DOHH2 (cell line): ENCODE results near the gene ZFP2.

Experiments
- H3F3A ChIP-seq: fragments of 200-600 bp; sonication (generic), shearing (Covaris generic); 2 replicates; pipeline ENCODE4 v1.6.0; 2016; ENCODE audit warnings: antibody characterized with exemption, mild to moderate bottlenecking; ENCODE audit not compliant: control insufficient read depth, insufficient read depth
- H3K27ac ChIP-seq: fragments of 200-600 bp; sonication (generic); 2 replicates; pipeline ENCODE4 v1.5.1; 2014; ENCODE audit warnings: low read depth, mild to moderate bottlenecking, low read length, moderate library complexity
- H3K27me3 ChIP-seq: fragments of 200-600 bp; sonication (generic); 2 replicates; pipeline ENCODE4 v1.6.1; 2014; ENCODE audit warnings: mild to moderate bottlenecking, low read length, mixed read lengths; ENCODE audit not compliant: control insufficient read depth
- H3K36me3 ChIP-seq: fragments of 200-600 bp; sonication (generic); 2 replicates; pipeline ENCODE4 v1.6.1; 2014; ENCODE audit warnings: mild to moderate bottlenecking, low read length, moderate library complexity, mixed read lengths; ENCODE audit not compliant: control insufficient read depth
- H3K4me1 ChIP-seq: fragments of 200-600 bp; sonication (generic); 2 replicates; pipeline ENCODE4 v1.6.1; 2014; ENCODE audit warnings: mild to moderate bottlenecking, low read length, mixed read lengths; ENCODE audit not compliant: control insufficient read depth
- H3K4me2 ChIP-seq: fragments of 200-600 bp; sonication (generic); 2 replicates; pipeline ENCODE4 v1.6.0; 2014; ENCODE audit warnings: mild to moderate bottlenecking, low read length, moderate library complexity
- H3K4me3 ChIP-seq: fragments of 200-600 bp; sonication (generic); 2 replicates; pipeline ENCODE4 v1.5.1; 2014; ENCODE audit warnings: mild to moderate bottlenecking, low read length, mixed read lengths
- H3K79me2 ChIP-seq: fragments of 200-600 bp; sonication (generic); 2 replicates; pipeline ENCODE4 v1.6.1; 2014; ENCODE audit warnings: mild to moderate bottlenecking, low read length, mixed read lengths; ENCODE audit not compliant: control insufficient read depth
- H3K9me2 ChIP-seq: fragments of 200-600 bp; sonication (generic); replicated peaks from 2 replicates; pipeline ENCODE4 v1.6.1; 2014; ENCODE audit warnings: mild to moderate bottlenecking, low read length, mixed read lengths; ENCODE audit not compliant: control insufficient read depth
- H3K9me3 ChIP-seq: fragments of 200-600 bp; sonication (generic); 2 replicates; pipeline ENCODE4 v1.6.1; 2014; ENCODE audit warnings: antibody characterized with exemption, low read length, mixed read lengths; ENCODE audit not compliant: control insufficient read depth, insufficient read depth
- H4K20me1 ChIP-seq: fragments of 200-600 bp; sonication (generic); 2 replicates; pipeline ENCODE4 v1.6.0; 2014; ENCODE audit warnings: low read depth, mild to moderate bottlenecking, antibody characterized with exemption, low read length, moderate library complexity; ENCODE audit not compliant: control insufficient read depth, insufficient read depth
- CTCF ChIP-seq: fragments of 200-600 bp; sonication (generic); IDR thresholded peaks from one replicate; pipeline ENCODE4 v1.5.1; 2014; ENCODE audit warnings: antibody characterized with exemption, mild to moderate bottlenecking, low read depth, low read length; ENCODE audit not compliant: poor library complexity, severe bottlenecking
- EZH2phosphoT487 ChIP-seq: fragments of 200-600 bp; sonication (generic); IDR thresholded peaks from 2 replicates; pipeline ENCODE4 v1.6.1; 2017; ENCODE audit warnings: borderline replicate concordance, mild to moderate bottlenecking, antibody characterized with exemption, low read length, moderate library complexity, mixed read lengths

The ZFP2 gene

GRCh38 chr5:178931846-178932760 is 36.4 kb downstream of the ZFP2 start:
- no peaks in the 10 kb centered on the region for H4K20me1 ChIP-seq
- TF ChIP-seq EZH2phosphoT487, result no peak
- no peak for TF ChIP-seq CTCF

GRCh38 chr5:178940569-178941360 is 45.1 kb downstream of the ZFP2 start, which contains the start of gene ZNF454:
ZNF454 (plus strand) TSS chr5:178941198; CDS start chr5:178942792, 1,594 bp downstream.
- H4K20me1 ChIP-seq, result no peaks in the 10 kb centered on the region
- TF ChIP-seq CTCF (no peak), EZH2phosphoT487 (no peak)
- no peaks in the 10 kb centered on the region for H3F3A ChIP-seq
- peaks cover 17% of the 10 kb centered on the region; the same call in 1 of the 2 replicates for H3K9me3 ChIP-seq
- H3K36me3 ChIP-seq, result no peaks in the 10 kb centered on the region
- no peaks in the 10 kb centered on the region for H3K9me2 ChIP-seq
- no peak within 1 kb of the TSS for H3K4me3 ChIP-seq
- no peak within 1 kb of the TSS for H3K27ac ChIP-seq
- no peaks in the 10 kb centered on the region for H3K4me1 ChIP-seq
- H3K4me2 ChIP-seq, result no peak within 1 kb of the TSS
- no peaks in the 10 kb centered on the region for H3K79me2 ChIP-seq
- H3K27me3 ChIP-seq, result no peaks in the 10 kb centered on the region

More at GRCh38 chr5:178931846-178932760, 36.4 kb downstream of the ZFP2 start:
- Histone ChIP-seq H3K36me3 (no peaks in the 10 kb centered on the region), H3K9me2 (no peaks in the 10 kb centered on the region), H3K27ac (no peak overlapping the region), H3K27me3 (no peaks in the 10 kb centered on the region), H3F3A (no peaks in the 10 kb centered on the region), H3K79me2 (no peaks in the 10 kb centered on the region), H3K4me1 (no peaks in the 10 kb centered on the region), H3K9me3 (peaks cover 63% of the 10 kb centered on the region), H3K4me3 (no peak overlapping the region), H3K4me2 (no peak overlapping the region)

GRCh38 chr5:178941361-178941760 is 45.6 kb downstream of the ZFP2 start:
- Histone ChIP-seq H4K20me1 (no peaks in the 10 kb centered on the region), H3K4me1 (no peaks in the 10 kb centered on the region), H3K4me3 (no peak overlapping the region), H3K79me2 (no peaks in the 10 kb centered on the region), H3K9me2 (no peaks in the 10 kb centered on the region), H3K27ac (no peak overlapping the region), H3K27me3 (no peaks in the 10 kb centered on the region), H3F3A (no peaks in the 10 kb centered on the region), H3K4me2 (no peak overlapping the region), H3K36me3 (no peaks in the 10 kb centered on the region), H3K9me3 (peaks cover 17% of the 10 kb centered on the region; the same call in 1 of the 2 replicates)
- no peak for TF ChIP-seq CTCF
- TF ChIP-seq EZH2phosphoT487, result no peak
